SK-N-MC (cell line): ENCODE data around the gene HS3ST2.
"Not testable (repeated sequence)": the region's sequence is repeated elsewhere in the genome, so short reads cannot be mapped to it uniquely, and the experiment has no call there.

Experiments used
- DNase-seq: peaks from one replicate; pipeline ENCODE4 v3.0.0-alpha.2; 2011; ENCODE audit warnings: low read depth, low spot score
- H3K27ac ChIP-seq: fragments of 200-600 bp; sonication (generic); 2 replicates; pipeline ENCODE4 v1.5.1; 2016; ENCODE audit warnings: mixed run types
- H3K36me3 ChIP-seq: fragments of 200-600 bp; sonication (generic); 2 replicates; pipeline ENCODE4 v1.6.1; 2017; ENCODE audit warnings: antibody characterized with exemption, low read length, mixed read lengths; ENCODE audit not compliant: insufficient read depth
- H3K4me3 ChIP-seq: fragments of 200-600 bp; sonication (generic); 2 replicates; pipeline ENCODE4 v1.5.1; 2016
- H3K9ac ChIP-seq: fragments of 200-600 bp; sonication (generic); 2 replicates; pipeline ENCODE4 v1.8.0; 2017; ENCODE audit warnings: mixed run types, mixed read lengths; ENCODE audit not compliant: insufficient read length
- H3K9me3 ChIP-seq: fragments of 200-600 bp; sonication (generic); 2 replicates; pipeline ENCODE4 v1.6.1; 2017; ENCODE audit warnings: low read depth, mild to moderate bottlenecking, antibody characterized with exemption, low read length, moderate library complexity, mixed read lengths
- EZH2 ChIP-seq: fragments of 200-600 bp; sonication (generic); IDR thresholded peaks from one replicate; pipeline ENCODE4 v1.6.1; 2017; ENCODE audit warnings: antibody characterized with exemption
- FOXP2 ChIP-seq: optimal IDR thresholded peaks from 2 replicates; pipeline ENCODE3; 2011; ENCODE audit warnings: mild to moderate bottlenecking, moderate library complexity; ENCODE audit not compliant: insufficient read depth; ENCODE audit errors: extremely low read length, control extremely low read depth
- POLR2AphosphoS5 ChIP-seq: IDR thresholded peaks from 2 replicates; pipeline ENCODE4 v1.6.1; 2012; ENCODE audit warnings: mild to moderate bottlenecking, low read depth, low read length, borderline replicate concordance

The HS3ST2 gene

DNA sequence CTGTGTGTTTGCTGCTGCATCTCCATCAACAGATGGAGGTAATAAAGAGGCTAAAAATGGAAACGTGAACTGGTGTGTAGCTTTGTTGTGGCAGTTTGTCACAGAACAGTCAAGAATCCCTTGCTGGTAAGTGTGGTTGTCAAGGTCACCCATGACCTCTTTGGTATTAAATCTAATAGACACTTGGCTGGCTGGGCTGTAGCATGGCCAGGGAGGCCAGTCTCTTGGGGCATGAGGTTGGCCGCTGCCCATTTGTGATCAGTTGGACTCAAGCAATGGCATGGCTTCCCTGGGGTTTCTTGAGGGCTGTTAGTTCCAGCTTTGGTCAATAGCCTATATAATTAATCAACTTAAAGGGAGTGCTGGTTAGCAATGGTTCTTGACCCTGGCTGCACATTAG lies 14.8 kb upstream of the HS3ST2 start:
- Histone ChIP-seq H3K9me3 (no peaks in the 10 kb centered on the region), H3K9ac (no peak overlapping the region), H3K4me3 (no peak overlapping the region), H3K36me3 (no peaks in the 10 kb centered on the region), H3K27ac (no peak overlapping the region)
- TF ChIP-seq EZH2 (no peak), FOXP2 (no peak), POLR2AphosphoS5 (no peak)
- DNase-seq, result no peak

DNA sequence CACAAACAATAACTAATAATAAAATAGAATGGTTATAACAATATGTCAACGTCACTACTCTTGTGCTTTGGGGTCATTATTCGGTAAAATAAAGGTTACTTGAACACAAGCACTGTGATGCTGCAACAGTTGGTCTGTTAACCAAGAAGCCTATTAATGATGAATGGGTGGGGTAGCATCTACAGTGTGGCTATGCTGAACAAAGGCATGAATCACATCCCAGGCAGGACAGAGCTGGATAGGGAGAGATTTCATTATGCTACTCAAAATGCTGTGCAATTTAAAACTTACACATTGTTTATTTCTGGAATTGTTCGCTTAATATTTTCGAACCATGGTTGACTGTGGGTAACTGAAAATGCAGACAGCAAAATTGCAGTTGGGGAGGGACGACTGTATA lies 9.1 kb upstream of the HS3ST2 start:
- no peaks in the 10 kb centered on the region for H3K36me3 ChIP-seq
- no peak overlapping the region for H3K4me3 ChIP-seq
- H3K9me3 ChIP-seq, result no peaks in the 10 kb centered on the region
- H3K9ac ChIP-seq, result no peak overlapping the region
- no peak for DNase-seq
- TF ChIP-seq FOXP2 (no peak), EZH2 (no peak)
- no peak overlapping the region for H3K27ac ChIP-seq

DNA sequence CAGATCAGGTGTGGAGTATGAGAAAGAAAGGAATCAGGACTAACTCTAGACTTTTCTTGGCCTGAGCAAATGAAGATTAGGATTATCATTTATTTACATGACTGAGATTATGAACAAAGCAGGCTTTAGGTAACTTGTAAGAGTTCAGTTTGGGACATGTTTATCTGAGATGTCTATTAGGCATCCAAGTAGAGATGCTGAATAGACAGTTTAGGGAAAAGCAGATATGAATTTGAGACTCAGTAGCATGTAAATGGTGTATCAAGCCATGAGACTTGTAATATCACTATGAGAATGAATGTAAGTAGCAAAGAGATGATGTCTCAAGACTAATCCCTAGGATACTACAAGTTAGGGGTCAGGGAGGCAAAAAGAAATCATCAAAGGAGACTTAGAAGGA lies 8.6 kb upstream of the HS3ST2 start:
- no peak overlapping the region for H3K4me3 ChIP-seq
- DNase-seq, result no peak
- no peak for TF ChIP-seq POLR2AphosphoS5
- no peak for TF ChIP-seq FOXP2
- no peak for TF ChIP-seq EZH2

DNA sequence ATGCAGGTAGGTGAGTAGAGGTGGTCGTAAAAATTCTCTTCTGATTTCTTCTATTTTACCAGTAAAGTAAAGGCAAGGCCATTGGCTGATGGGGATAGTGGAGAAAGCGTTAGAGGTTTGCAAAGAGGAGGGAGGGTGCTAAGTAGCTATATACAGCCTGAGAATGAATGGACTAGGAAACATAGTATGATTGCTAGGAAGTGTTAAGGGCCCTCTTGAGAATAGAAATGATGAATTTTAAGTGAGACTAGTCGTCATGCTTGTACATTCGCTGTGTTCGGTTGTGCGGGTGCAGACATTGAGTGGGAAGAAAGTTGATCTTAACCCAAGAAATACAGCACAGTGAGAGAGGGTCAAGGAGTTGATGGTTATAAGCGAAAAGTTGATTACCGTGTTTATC lies 7.2 kb upstream of the HS3ST2 start:
- Histone ChIP-seq H3K9ac (no peak overlapping the region), H3K4me3 (no peak overlapping the region), H3K36me3 (no peaks in the 10 kb centered on the region), H3K9me3 (no peaks in the 10 kb centered on the region), H3K27ac (no peak overlapping the region)
- no peak for DNase-seq
- no peak for TF ChIP-seq POLR2AphosphoS5

More for the DNA sequence above, 8.6 kb upstream of the HS3ST2 start:
- H3K9me3 ChIP-seq, result no peaks in the 10 kb centered on the region
- H3K36me3 ChIP-seq, result no peaks in the 10 kb centered on the region
- no peak overlapping the region for H3K27ac ChIP-seq
- H3K9ac ChIP-seq, result no peak overlapping the region

DNA sequence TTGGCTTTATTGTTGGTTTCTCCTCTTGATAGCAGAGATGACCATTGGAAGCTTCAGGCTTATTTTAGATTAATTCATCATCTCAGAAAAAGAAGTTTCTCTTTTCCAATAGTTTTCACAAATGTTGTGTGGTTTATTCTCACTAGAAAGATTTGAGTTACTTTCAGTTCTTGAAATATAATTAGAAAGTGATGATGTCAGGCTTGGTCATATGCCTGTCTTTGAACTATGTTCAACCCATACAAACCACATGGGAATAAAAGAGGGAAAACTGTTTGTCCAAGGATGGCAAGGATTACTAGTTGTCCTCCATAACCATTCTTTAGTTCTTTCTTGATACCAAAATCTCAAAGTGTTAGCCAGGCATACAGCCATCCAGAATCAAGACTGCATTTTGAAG lies 3.7 kb upstream of the HS3ST2 start:
- Histone ChIP-seq H3K9me3 (no peaks in the 10 kb centered on the region), H3K4me3 (no peak overlapping the region), H3K27ac (no peak overlapping the region), H3K9ac (no peak overlapping the region), H3K36me3 (no peaks in the 10 kb centered on the region)
- DNase-seq, result no peak
- TF ChIP-seq POLR2AphosphoS5, result no peak
- TF ChIP-seq EZH2, result no peak
- no peak for TF ChIP-seq FOXP2

DNA sequence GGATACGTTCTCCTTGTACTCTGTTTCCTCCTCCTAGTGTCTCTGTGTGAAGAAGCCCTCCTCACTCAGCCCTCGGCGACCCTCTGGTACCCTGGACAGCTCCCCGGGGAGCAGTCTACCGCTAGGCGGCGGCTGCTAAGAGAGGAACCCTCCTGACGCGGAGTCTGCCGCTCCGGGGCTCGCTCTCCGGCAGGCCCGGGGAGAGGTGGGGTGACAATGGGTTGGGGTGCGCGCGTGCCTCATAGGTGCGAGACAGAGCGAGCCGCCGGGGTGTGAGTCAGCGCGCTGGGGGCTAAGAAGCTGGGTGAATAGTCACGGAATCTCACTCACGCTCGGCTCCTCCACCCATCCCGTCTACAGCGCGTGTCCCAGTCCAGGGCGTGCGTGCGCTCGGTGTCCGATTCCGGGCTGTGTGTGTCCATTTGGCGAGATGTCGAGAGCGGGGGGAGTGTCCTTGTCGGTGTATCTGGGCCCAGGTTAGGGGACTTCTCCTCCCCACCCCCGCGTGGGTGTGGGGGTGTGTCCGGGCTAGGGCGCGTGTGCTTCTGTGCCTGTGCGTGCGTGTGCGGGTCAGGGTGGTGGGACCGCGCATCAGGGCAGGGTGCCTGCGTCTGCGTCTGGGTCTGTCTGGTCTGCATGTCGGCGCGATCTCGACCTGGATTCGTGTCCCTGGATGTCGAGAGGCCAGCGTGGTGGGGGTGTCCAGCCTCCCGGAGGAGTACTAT lies 577 bp upstream of the HS3ST2 start:
- TF ChIP-seq FOXP2 (no peak), EZH2 (no peak), POLR2AphosphoS5 (no peak)
- H3K9me3 ChIP-seq, result no peaks in the 10 kb centered on the region
- H3K4me3 ChIP-seq, result peak overlapping the region; percentile 71
- H3K36me3 ChIP-seq, result no peaks in the 10 kb centered on the region
- no peak for DNase-seq
- H3K9ac ChIP-seq, result no peak overlapping the region
- H3K27ac ChIP-seq, result no peak overlapping the region

DNA sequence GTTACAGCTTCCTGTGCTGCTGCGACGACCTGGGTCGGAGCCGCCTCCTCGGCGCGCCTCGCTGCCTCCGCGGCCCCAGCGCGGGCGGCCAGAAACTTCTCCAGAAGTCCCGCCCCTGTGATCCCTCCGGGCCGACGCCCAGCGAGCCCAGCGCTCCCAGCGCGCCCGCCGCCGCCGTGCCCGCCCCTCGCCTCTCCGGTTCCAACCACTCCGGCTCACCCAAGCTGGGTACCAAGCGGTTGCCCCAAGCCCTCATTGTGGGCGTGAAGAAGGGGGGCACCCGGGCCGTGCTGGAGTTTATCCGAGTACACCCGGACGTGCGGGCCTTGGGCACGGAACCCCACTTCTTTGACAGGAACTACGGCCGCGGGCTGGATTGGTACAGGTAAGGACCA lies 746 bp downstream of the HS3ST2 start:
- TF ChIP-seq POLR2AphosphoS5 (no peak), EZH2 (no peak), FOXP2 (no peak)
- H3K4me3 ChIP-seq, result peak overlapping the region; percentile 71
- no peak for DNase-seq
- H3K36me3 ChIP-seq, result no peaks in the 10 kb centered on the region
- H3K9me3 ChIP-seq, result no peaks in the 10 kb centered on the region
- no peak overlapping the region for H3K27ac ChIP-seq
- H3K9ac ChIP-seq, result no peak overlapping the region

DNA sequence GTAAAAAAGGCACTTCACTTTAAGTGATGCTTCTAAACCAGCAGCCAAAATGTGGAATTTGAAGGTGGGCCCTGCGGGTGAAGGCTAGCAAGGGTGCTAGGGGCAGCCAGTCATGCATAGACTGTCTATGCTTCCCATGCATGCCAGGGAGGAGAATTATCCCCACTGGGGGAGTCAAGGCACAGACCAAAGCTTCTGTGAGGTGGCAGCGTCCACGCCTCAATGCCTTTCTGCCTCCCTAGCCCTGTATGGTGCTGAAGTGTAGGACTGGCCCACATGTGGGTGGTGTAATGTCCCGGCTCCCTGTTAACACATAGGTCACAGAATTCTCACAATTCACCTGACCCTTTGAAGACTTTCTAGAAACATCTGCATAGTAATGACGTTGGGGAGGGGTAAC lies 1.9 kb downstream of the HS3ST2 start:
- DNase-seq, result no peak
- Histone ChIP-seq H3K27ac (no peak overlapping the region), H3K9ac (no peak overlapping the region), H3K9me3 (no peaks in the 10 kb centered on the region), H3K4me3 (peak overlapping the region; percentile 71), H3K36me3 (no peaks in the 10 kb centered on the region)
- no peak for TF ChIP-seq EZH2
- no peak for TF ChIP-seq FOXP2
- TF ChIP-seq POLR2AphosphoS5, result no peak

DNA sequence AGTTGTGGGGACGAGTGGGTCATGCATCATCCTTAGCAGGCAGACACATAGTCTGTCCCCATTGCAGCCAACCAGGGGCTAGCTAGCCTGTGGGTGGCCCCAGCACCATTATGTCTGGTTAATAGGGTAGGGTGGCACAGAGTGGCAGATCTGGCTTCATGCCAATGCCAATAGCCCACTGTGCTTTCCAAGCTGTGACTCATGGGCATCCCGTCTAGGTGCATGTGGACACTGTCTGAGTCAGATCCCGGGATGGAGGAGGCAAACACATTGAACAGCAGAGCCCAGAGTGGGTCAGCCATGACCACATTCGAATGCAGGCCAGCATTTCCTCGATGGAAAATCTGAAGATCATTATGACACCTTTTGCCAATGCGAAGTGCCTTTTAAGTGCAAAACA lies 2.5 kb downstream of the HS3ST2 start:
- peak overlapping the region; percentile 71 for H3K4me3 ChIP-seq
- TF ChIP-seq FOXP2, result no peak
- no peak for TF ChIP-seq POLR2AphosphoS5
- TF ChIP-seq EZH2, result no peak
- H3K27ac ChIP-seq, result no peak overlapping the region
- H3K9ac ChIP-seq, result no peak overlapping the region
- no peaks in the 10 kb centered on the region for H3K9me3 ChIP-seq
- DNase-seq, result no peak
- H3K36me3 ChIP-seq, result no peaks in the 10 kb centered on the region

DNA sequence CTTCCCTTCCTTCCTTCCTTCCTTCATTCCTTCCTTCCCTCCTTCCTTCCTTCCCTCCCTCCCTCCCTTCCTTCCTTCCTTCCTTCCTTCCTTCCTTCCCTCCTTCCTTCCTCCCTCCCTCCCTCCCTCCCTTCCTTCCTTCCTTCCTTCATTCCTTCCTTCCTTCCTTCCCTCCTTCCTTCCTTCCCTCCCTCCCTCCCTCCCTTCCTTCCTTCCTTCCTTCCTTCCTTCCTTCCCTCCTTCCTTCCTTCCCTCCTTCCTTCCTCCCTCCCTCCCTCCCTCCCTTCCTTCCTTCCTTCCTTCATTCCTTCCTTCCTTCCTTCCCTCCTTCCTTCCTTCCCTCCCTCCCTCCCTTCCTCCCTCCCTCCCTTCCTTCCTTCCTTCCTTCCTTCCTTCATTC lies 4.8 kb downstream of the HS3ST2 start:
- H3K9ac ChIP-seq, H3K36me3 ChIP-seq, H3K9me3 ChIP-seq, H3K27ac ChIP-seq, DNase-seq, H3K4me3 ChIP-seq: not testable (repeated sequence)
